ENCODE data around the gene CLIP1. TPM values are rescaled to one million over a fixed set of nuclear protein-coding genes. Genes with fewer than 3 reads are reported as not detected.

CLIP1 gene
- total and polyA plus RNA-seq, 2 of the 13 experiments (the other 11 are each of a cell fraction or from before 2014, with no cell fraction given) = 28.9 to 43.7 TPM

GRCh38 chr12:122355706-122356105, 66.8 kb downstream of the CLIP1 start:
- ChIA-PET POLR2A (no interaction called here), CTCF (ENCODE audit: low intra/inter-chr PET ratio, low total read pairs) (interaction anchor here (1.4 kb wide), 1 partner anchor 20 kb away, joined by 15 read pairs; no protein-coding TSS in a partner anchor)
- FAIRE-seq = no peak
- in situ Hi-C loops (cut with HindIII; ENCODE audit: extremely low pct_ligation_motif_present, low pct_unique_long_range_greater_than_20kb) (no loop called here), intact Hi-C loops (cut with micrococcal nuclease; ENCODE audit: unreplicated experiment) (loop anchor here (2.0 kb wide), 1 partner anchor 49 kb away; no protein-coding TSS in a partner anchor)
- DNase-seq (ENCODE audit: low spot score) = no peak
- H3K79me2 ChIP-seq (ENCODE audit: insufficient read depth, low read length) = no peaks in the 10 kb centered on the region
- no TSS peak for BruUV-seq (replicated peaks)
- no peak overlapping the region for H3K4me2 ChIP-seq (ENCODE audit: low read depth, low read length)
- H3K9me3 ChIP-seq (ENCODE audit: low read length) = no peaks in the 10 kb centered on the region
- H3K36me3 ChIP-seq (replicated peaks in 1 of 2; ENCODE audit: control insufficient read depth in 1 of 2, insufficient read depth in 2 of 2, low read length in 2 of 2) = peaks cover 17 to 48% of the 10 kb centered on the region in 2 experiments
- WGBS (ENCODE audit: low lambda C conversion rate) = 91% methylated on average over 11 of the region's 11 CpGs
- H3K9ac ChIP-seq (ENCODE audit: insufficient read depth, low read depth, low read length) = no peak overlapping the region
- no peak overlapping the region for H2AFZ ChIP-seq (ENCODE audit: low read length)
- H3K4me1 ChIP-seq (ENCODE audit: insufficient read depth, low read length) = 0 out of 2 replicates have a peak, but pooled peaks cover 4% of the 10 kb centered on the region
- no peaks in the 10 kb centered on the region for H3K27me3 ChIP-seq (ENCODE audit: control insufficient read depth in 1 of 2, insufficient read depth in 2 of 2, low read length in 2 of 2)
- no peak for ATAC-seq
- H3K4me3 ChIP-seq (replicated peaks in 1 of 3; ENCODE audit: insufficient read depth in 1 of 3, low read depth in 2 of 3, low read length in 3 of 3) = no peak overlapping the region
- no peaks in the 10 kb centered on the region for H4K20me1 ChIP-seq (ENCODE audit: insufficient read depth, low read length)
- no peak overlapping the region for H3K27ac ChIP-seq (ENCODE audit: extremely low read length, insufficient read depth, low read length)
- no peak for TF ChIP-seq DMTF1 (CRISPR knock-in tag; IDR thresholded peaks at IDR 0.05)
- TF ChIP-seq, protein P1, sequence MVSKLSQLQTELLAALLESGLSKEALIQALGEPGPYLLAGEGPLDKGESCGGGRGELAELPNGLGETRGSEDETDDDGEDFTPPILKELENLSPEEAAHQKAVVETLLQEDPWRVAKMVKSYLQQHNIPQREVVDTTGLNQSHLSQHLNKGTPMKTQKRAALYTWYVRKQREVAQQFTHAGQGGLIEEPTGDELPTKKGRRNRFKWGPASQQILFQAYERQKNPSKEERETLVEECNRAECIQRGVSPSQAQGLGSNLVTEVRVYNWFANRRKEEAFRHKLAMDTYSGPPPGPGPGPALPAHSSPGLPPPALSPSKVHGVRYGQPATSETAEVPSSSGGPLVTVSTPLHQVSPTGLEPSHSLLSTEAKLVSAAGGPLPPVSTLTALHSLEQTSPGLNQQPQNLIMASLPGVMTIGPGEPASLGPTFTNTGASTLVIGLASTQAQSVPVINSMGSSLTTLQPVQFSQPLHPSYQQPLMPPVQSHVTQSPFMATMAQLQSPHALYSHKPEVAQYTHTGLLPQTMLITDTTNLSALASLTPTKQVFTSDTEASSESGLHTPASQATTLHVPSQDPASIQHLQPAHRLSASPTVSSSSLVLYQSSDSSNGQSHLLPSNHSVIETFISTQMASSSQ (IDR thresholded peaks at IDR 0.05; ENCODE audit: low read depth) = no peak
- TF ChIP-seq, protein P1 (CRISPR knock-in tag; IDR thresholded peaks at IDR 0.05; ENCODE audit: borderline replicate concordance) = no peak
- TF ChIP-seq MYC (CRISPR knock-in tag; IDR thresholded peaks at IDR 0.05; ENCODE audit: borderline replicate concordance) = no peak
- no peak for TF ChIP-seq IKZF4 (CRISPR knock-in tag; IDR thresholded peaks at IDR 0.05; ENCODE audit: borderline replicate concordance, low read depth, not compliant biosample characterization)
- TF ChIP-seq KIAA2018 (CRISPR knock-in tag; IDR thresholded peaks at IDR 0.05; ENCODE audit: borderline replicate concordance) = no peak
